ENCODE results near the gene GALNTL6. TPM values are rescaled to one million over a fixed set of nuclear protein-coding genes. Genes with fewer than 3 reads are reported as not detected.

GALNTL6 gene
- total RNA-seq, 1 donor from 2014 or later, result 0.13 TPM

GRCh38 chr4:172270397-172270796 lies 457.2 kb downstream of the GALNTL6 start:
- H3K36me3 ChIP-seq (ENCODE audit: control insufficient read depth, insufficient read depth, low read length), result no peaks in the 10 kb centered on the region
- no peaks in the 10 kb centered on the region for H3K27me3 ChIP-seq (ENCODE audit: control insufficient read depth, insufficient read depth, low read length)
- no peak overlapping the region for H3K4me3 ChIP-seq (ENCODE audit: low read depth, low read length)
- no peak for TF ChIP-seq CTCF (IDR thresholded peaks at IDR 0.05; ENCODE audit: insufficient read depth, low read length, poor library complexity, severe bottlenecking)
- peak; percentile 9 for DNase-seq (ENCODE audit: low read depth)

- no peak for TF ChIP-seq CTCF (IDR thresholded peaks at IDR 0.05; ENCODE audit: insufficient read depth, low read length, poor library complexity, severe bottlenecking)
- no peak overlapping the region for H3K4me3 ChIP-seq (ENCODE audit: low read depth, low read length)
- H3K36me3 ChIP-seq (ENCODE audit: control insufficient read depth, insufficient read depth, low read length), result no peaks in the 10 kb centered on the region
- no peaks in the 10 kb centered on the region for H3K27me3 ChIP-seq (ENCODE audit: control insufficient read depth, insufficient read depth, low read length)
- DNase-seq (ENCODE audit: low read depth), result no peak
These were observed 473.9 kb downstream of the GALNTL6 start for GRCh38 chr4:172287117-172287516.

GRCh38 chr4:172305698-172306097 lies 492.5 kb downstream of the GALNTL6 start:
- no peak for TF ChIP-seq CTCF (IDR thresholded peaks at IDR 0.05; ENCODE audit: insufficient read depth, low read length, poor library complexity, severe bottlenecking)
- Histone ChIP-seq H3K36me3 (ENCODE audit: control insufficient read depth, insufficient read depth, low read length) (no peaks in the 10 kb centered on the region), H3K27me3 (ENCODE audit: control insufficient read depth, insufficient read depth, low read length) (no peaks in the 10 kb centered on the region), H3K4me3 (ENCODE audit: low read depth, low read length) (no peak overlapping the region)
- DNase-seq (ENCODE audit: low read depth), result no peak

GRCh38 chr4:172308078-172308477 lies 494.9 kb downstream of the GALNTL6 start:
- Histone ChIP-seq H3K27me3 (ENCODE audit: control insufficient read depth, insufficient read depth, low read length) (no peaks in the 10 kb centered on the region), H3K36me3 (ENCODE audit: control insufficient read depth, insufficient read depth, low read length) (no peaks in the 10 kb centered on the region), H3K4me3 (ENCODE audit: low read depth, low read length) (no peak overlapping the region)
- TF ChIP-seq CTCF (IDR thresholded peaks at IDR 0.05; ENCODE audit: insufficient read depth, low read length, poor library complexity, severe bottlenecking), result no peak
- no peak for DNase-seq (ENCODE audit: low read depth)

GRCh38 chr4:172311682-172312081 lies 498.5 kb downstream of the GALNTL6 start:
- no peak for DNase-seq (ENCODE audit: low read depth)
- H3K27me3 ChIP-seq (ENCODE audit: control insufficient read depth, insufficient read depth, low read length), result no peaks in the 10 kb centered on the region
- H3K36me3 ChIP-seq (ENCODE audit: control insufficient read depth, insufficient read depth, low read length), result no peaks in the 10 kb centered on the region
- H3K4me3 ChIP-seq (ENCODE audit: low read depth, low read length), result no peak overlapping the region
- TF ChIP-seq CTCF (IDR thresholded peaks at IDR 0.05; ENCODE audit: insufficient read depth, low read length, poor library complexity, severe bottlenecking), result no peak

GRCh38 chr4:172323288-172323687 lies 510.1 kb downstream of the GALNTL6 start:
- no peak for TF ChIP-seq CTCF (IDR thresholded peaks at IDR 0.05; ENCODE audit: insufficient read depth, low read length, poor library complexity, severe bottlenecking)
- DNase-seq (ENCODE audit: low read depth), result no peak
- Histone ChIP-seq H3K4me3 (ENCODE audit: low read depth, low read length) (no peak overlapping the region), H3K27me3 (ENCODE audit: control insufficient read depth, insufficient read depth, low read length) (no peaks in the 10 kb centered on the region), H3K36me3 (ENCODE audit: control insufficient read depth, insufficient read depth, low read length) (no peaks in the 10 kb centered on the region)

Measured in kidney epithelial cell (primary cell).